ENCODE data around the gene ARHGAP27.

Gene ARHGAP27

DNA sequence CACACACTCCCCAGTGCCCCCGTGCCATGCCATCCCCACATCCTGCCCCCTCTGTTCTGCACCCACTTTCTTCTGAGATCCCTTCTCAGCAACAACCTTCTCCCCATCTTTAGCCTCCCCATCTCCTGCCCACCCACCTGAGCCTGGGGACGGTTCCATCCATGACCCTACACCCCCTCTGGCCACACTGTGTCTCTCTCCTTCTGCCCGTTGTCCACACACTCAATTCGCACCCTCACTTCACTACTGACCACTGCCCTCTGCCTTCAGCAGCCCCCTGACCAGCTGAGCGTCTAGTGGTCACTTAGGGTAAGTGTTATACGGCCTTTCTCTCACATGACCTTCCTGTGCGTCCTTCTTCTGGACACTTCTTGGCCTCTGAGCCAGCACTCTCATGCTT is 6.1 kb downstream of the ARHGAP27 start:
- Histone ChIP-seq H3K4ac (ENCODE audit: low read length) (no peak overlapping the region), H3K23ac (ENCODE audit: low read depth, low read length, poor library complexity) (peak overlapping the region; percentile 16), H3K27me3 (ENCODE audit: control insufficient read depth in 3 of 3, insufficient read depth in 3 of 3, low read depth in 1 of 3, low read length in 3 of 3) (peaks cover 31 to 48% (median 39%) of the 10 kb centered on the region in 3 experiments)

DNA sequence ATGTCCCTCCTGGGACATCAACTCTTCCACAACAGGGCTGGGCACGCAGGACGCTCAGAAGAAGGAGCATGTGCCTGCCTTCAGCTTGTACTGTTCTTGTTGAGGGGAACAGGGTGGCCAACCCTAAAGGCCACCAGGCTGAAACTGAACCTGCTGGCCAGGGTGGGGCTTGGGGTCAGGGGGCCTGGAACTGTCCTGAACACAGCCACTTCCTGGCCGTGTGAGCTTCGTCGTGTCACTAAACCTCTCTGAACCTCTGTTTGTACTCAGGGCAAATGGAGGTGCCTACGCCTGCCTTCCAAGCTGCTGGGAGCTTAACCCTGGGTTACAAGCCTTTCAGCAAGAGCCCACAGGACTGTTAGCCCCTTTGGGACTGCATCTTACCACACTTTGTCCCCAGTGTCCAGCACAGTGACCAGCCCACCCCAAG is 6.7 kb downstream of the ARHGAP27 start:
- Histone ChIP-seq H3K4ac (ENCODE audit: low read length) (no peak overlapping the region), H3K18ac (ENCODE audit: low read length) (peak overlapping the region; percentile 44), H2BK15ac (ENCODE audit: low read length) (peak overlapping the region; percentile 13), H2BK5ac (ENCODE audit: low read length) (no peak overlapping the region), H2AK5ac (ENCODE audit: low read depth, low read length) (no peak overlapping the region), H3K36me3 (replicated peaks in 1 of 2; ENCODE audit: control insufficient read depth in 2 of 2, insufficient read depth in 2 of 2, low read length in 2 of 2) (no peaks in the 10 kb centered on the region), H3K14ac (ENCODE audit: low read length) (no peak overlapping the region), H2BK120ac (ENCODE audit: low read depth, low read length) (no peak overlapping the region), H2AFZ (ENCODE audit: low read length) (peak overlapping the region; percentile 100), H3K9me3 (replicated peaks in 1 of 2; ENCODE audit: control insufficient read depth in 2 of 2, insufficient read depth in 1 of 2, low read depth in 1 of 2, low read length in 2 of 2) (peaks cover 0 to 2% of the 10 kb centered on the region in 2 donors), H2BK12ac (ENCODE audit: low read length) (no peak overlapping the region), H3K27ac (replicated peaks; ENCODE audit: low read length) (no peak overlapping the region), H3K4me1 (ENCODE audit: control insufficient read depth in 2 of 2, insufficient read depth in 1 of 2, low read depth in 1 of 2, low read length in 2 of 2) (peaks cover 7 to 10% of the 10 kb centered on the region in 2 donors), H3K23ac (ENCODE audit: low read depth, low read length, poor library complexity) (no peak overlapping the region), H4K91ac (ENCODE audit: low read depth, low read length, poor library complexity) (no peak overlapping the region), H3K27me3 (ENCODE audit: control insufficient read depth in 3 of 3, insufficient read depth in 3 of 3, low read depth in 1 of 3, low read length in 3 of 3) (peaks cover 27 to 42% (median 33%) of the 10 kb centered on the region in 3 experiments), H3K9ac (ENCODE audit: low read depth, low read length, poor library complexity) (peak overlapping the region; percentile 7), H3K4me2 (ENCODE audit: insufficient read depth, low read length, poor library complexity, severe bottlenecking) (no peak overlapping the region), H3K4me3 (ENCODE audit: low read length in 2 of 2) (peak overlapping the region in 1 of 2 donors; percentile 43), H4K8ac (ENCODE audit: low read depth, low read length) (no peak overlapping the region), H3K79me1 (ENCODE audit: low read depth, low read length) (no peaks in the 10 kb centered on the region)
- no peak for DNase-seq (ENCODE audit: low spot score)
- WGBS, 2 donors (ENCODE audit: extremely low coverage in 2 of 2, insufficient read length in 2 of 2, insufficient replicate concordance in 1 of 2): no CpG with 5 or more reads among the region's 6 CpGs

More for the DNA sequence above, 6.1 kb downstream of the ARHGAP27 start:
- no peak overlapping the region for H3K27ac ChIP-seq (replicated peaks; ENCODE audit: low read length)
- no peak overlapping the region for H2BK5ac ChIP-seq (ENCODE audit: low read length)
- H2BK120ac ChIP-seq (ENCODE audit: low read depth, low read length): no peak overlapping the region
- H2AFZ ChIP-seq (ENCODE audit: low read length): no peak overlapping the region
- H3K79me1 ChIP-seq (ENCODE audit: low read depth, low read length): no peaks in the 10 kb centered on the region
- H3K14ac ChIP-seq (ENCODE audit: low read length): no peak overlapping the region
- H2BK15ac ChIP-seq (ENCODE audit: low read length): peak overlapping the region; percentile 13
- no peak overlapping the region for H4K91ac ChIP-seq (ENCODE audit: low read depth, low read length, poor library complexity)
- peaks cover 7 to 10% of the 10 kb centered on the region in 2 donors for H3K4me1 ChIP-seq (ENCODE audit: control insufficient read depth in 2 of 2, insufficient read depth in 1 of 2, low read depth in 1 of 2, low read length in 2 of 2)
- H2AK5ac ChIP-seq (ENCODE audit: low read depth, low read length): no peak overlapping the region
- no peak overlapping the region for H3K4me2 ChIP-seq (ENCODE audit: insufficient read depth, low read length, poor library complexity, severe bottlenecking)
- H3K9me3 ChIP-seq (replicated peaks in 1 of 2; ENCODE audit: control insufficient read depth in 2 of 2, insufficient read depth in 1 of 2, low read depth in 1 of 2, low read length in 2 of 2): peaks cover 0 to 2% of the 10 kb centered on the region in 2 donors
- no peak overlapping the region for H4K8ac ChIP-seq (ENCODE audit: low read depth, low read length)
- DNase-seq (ENCODE audit: low spot score): no peak
- no peaks in the 10 kb centered on the region for H3K36me3 ChIP-seq (replicated peaks in 1 of 2; ENCODE audit: control insufficient read depth in 2 of 2, insufficient read depth in 2 of 2, low read length in 2 of 2)
- H3K4me3 ChIP-seq (ENCODE audit: low read length in 2 of 2): no peak overlapping the region
- WGBS, 2 donors (ENCODE audit: extremely low coverage in 2 of 2, insufficient read length in 2 of 2, insufficient replicate concordance in 1 of 2): no CpG with 5 or more reads among the region's 7 CpGs
- peak overlapping the region; percentile 59 for H2BK12ac ChIP-seq (ENCODE audit: low read length)
- peak overlapping the region; percentile 7 for H3K9ac ChIP-seq (ENCODE audit: low read depth, low read length, poor library complexity)
- H3K18ac ChIP-seq (ENCODE audit: low read length): no peak overlapping the region

DNA sequence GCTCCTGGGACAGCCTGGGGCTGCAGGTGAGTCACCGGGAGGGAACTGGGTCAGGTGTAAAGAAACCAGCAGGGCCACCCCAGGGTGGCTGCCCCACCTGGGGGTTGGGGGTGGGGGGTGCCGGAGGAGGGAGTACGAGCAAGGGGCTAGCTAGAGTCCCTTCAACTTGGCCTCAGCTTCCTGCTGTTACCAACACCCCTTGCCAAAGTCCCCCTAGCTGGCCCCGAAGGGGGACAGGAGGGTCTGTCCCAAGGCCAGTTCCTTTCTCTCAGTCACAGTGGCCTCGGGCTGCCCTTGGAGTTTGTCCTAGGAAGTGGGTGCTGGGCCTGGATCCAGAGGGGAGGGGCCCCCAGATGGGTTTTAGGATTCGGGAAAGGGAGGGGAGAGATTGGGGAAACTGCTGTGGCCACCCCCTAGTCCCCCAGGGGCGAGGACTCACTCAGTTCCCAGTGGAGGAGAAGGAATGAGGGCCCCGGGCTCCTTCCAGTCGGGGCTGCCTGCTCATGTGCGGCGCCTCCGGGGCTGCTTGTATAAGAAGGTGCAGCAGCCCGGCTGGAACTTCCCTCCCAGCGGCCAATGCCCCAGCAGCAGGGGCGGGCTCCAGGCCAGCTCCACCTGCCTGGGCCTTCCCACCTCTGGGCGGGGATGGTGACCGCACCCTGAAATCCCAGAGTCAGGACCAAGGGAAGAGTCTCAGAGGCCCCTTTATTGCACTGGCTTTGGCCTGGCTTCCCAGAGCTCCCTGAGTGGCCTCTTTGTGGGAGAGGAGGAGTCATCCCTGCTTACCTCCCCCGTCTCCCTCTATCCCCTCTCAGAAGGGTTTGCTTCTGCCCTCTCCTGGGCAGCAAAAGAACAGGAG is 7.3 kb downstream of the ARHGAP27 start:
- H3K18ac ChIP-seq (ENCODE audit: low read length): peak overlapping the region; percentile 89
- peak overlapping the region; percentile 100 for H2AFZ ChIP-seq (ENCODE audit: low read length)
- DNase-seq (ENCODE audit: low spot score): no peak
- no peak overlapping the region for H2BK12ac ChIP-seq (ENCODE audit: low read length)
- peak overlapping the region in 1 of 2 donors; percentile 43 for H3K4me3 ChIP-seq (ENCODE audit: low read length in 2 of 2)
- H3K79me1 ChIP-seq (ENCODE audit: low read depth, low read length): no peaks in the 10 kb centered on the region
- no peak overlapping the region for H4K8ac ChIP-seq (ENCODE audit: low read depth, low read length)
- H3K9ac ChIP-seq (ENCODE audit: low read depth, low read length, poor library complexity): peak overlapping the region; percentile 50
- no CpG with 5 or more reads among the region's 18 CpGs for WGBS, 2 donors (ENCODE audit: extremely low coverage in 2 of 2, insufficient read length in 2 of 2, insufficient replicate concordance in 1 of 2)
- no peak overlapping the region for H2BK5ac ChIP-seq (ENCODE audit: low read length)
- H2AK5ac ChIP-seq (ENCODE audit: low read depth, low read length): peak overlapping the region; percentile 95
- H3K4me1 ChIP-seq (ENCODE audit: control insufficient read depth in 2 of 2, insufficient read depth in 1 of 2, low read depth in 1 of 2, low read length in 2 of 2): peaks cover 7 to 10% of the 10 kb centered on the region in 2 donors
- no peak overlapping the region for H3K27ac ChIP-seq (replicated peaks; ENCODE audit: low read length)
- peak overlapping the region; percentile 83 for H2BK15ac ChIP-seq (ENCODE audit: low read length)
- peak overlapping the region; percentile 89 for H3K23ac ChIP-seq (ENCODE audit: low read depth, low read length, poor library complexity)
- H3K9me3 ChIP-seq (replicated peaks in 1 of 2; ENCODE audit: control insufficient read depth in 2 of 2, insufficient read depth in 1 of 2, low read depth in 1 of 2, low read length in 2 of 2): peaks cover 0 to under 1% of the 10 kb centered on the region in 2 donors
- no peak overlapping the region for H3K14ac ChIP-seq (ENCODE audit: low read length)
- peak overlapping the region; percentile 25 for H3K4me2 ChIP-seq (ENCODE audit: insufficient read depth, low read length, poor library complexity, severe bottlenecking)
- peaks cover 20 to 36% (median 27%) of the 10 kb centered on the region in 3 experiments for H3K27me3 ChIP-seq (ENCODE audit: control insufficient read depth in 3 of 3, insufficient read depth in 3 of 3, low read depth in 1 of 3, low read length in 3 of 3)
- no peak overlapping the region for H3K4ac ChIP-seq (ENCODE audit: low read length)
- no peaks in the 10 kb centered on the region for H3K36me3 ChIP-seq (replicated peaks in 1 of 2; ENCODE audit: control insufficient read depth in 2 of 2, insufficient read depth in 2 of 2, low read length in 2 of 2)
- no peak overlapping the region for H4K91ac ChIP-seq (ENCODE audit: low read depth, low read length, poor library complexity)
- peak overlapping the region; percentile 81 for H2BK120ac ChIP-seq (ENCODE audit: low read depth, low read length)

DNA sequence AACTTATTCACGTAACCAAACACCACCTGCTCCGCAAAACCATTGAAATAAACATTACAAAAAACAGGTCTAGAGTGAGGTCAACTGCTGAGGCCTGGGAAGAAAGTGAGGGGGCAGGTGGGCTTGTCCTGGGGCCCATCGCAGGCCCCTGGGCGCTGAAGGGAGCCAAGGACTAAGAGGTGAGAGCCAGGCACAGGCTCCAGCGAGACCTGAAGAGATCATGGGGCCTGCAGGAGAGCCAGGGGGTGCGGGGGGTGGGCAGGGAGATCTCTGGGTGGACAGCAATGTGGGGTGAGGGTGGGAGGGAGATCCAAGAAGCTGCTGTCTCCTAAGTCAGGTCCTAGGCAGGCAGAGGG is 7.9 kb downstream of the ARHGAP27 start:
- H2BK15ac ChIP-seq (ENCODE audit: low read length): peak overlapping the region; percentile 83
- no peak overlapping the region for H2AK5ac ChIP-seq (ENCODE audit: low read depth, low read length)
- no peak overlapping the region for H3K4ac ChIP-seq (ENCODE audit: low read length)
- no CpG with 5 or more reads among the region's 6 CpGs for WGBS, 2 donors (ENCODE audit: extremely low coverage in 2 of 2, insufficient read length in 2 of 2, insufficient replicate concordance in 1 of 2)
- peaks cover 14 to 30% (median 21%) of the 10 kb centered on the region in 3 experiments for H3K27me3 ChIP-seq (ENCODE audit: control insufficient read depth in 3 of 3, insufficient read depth in 3 of 3, low read depth in 1 of 3, low read length in 3 of 3)
- H2BK120ac ChIP-seq (ENCODE audit: low read depth, low read length): peak overlapping the region; percentile 81
- no peaks in the 10 kb centered on the region for H3K79me1 ChIP-seq (ENCODE audit: low read depth, low read length)
- no peak overlapping the region for H3K9ac ChIP-seq (ENCODE audit: low read depth, low read length, poor library complexity)
- no peak overlapping the region for H3K27ac ChIP-seq (replicated peaks; ENCODE audit: low read length)
- H3K4me3 ChIP-seq (ENCODE audit: low read length in 2 of 2): peak overlapping the region in 1 of 2 donors; percentile 43
- H3K14ac ChIP-seq (ENCODE audit: low read length): no peak overlapping the region
- no peak overlapping the region for H3K18ac ChIP-seq (ENCODE audit: low read length)
- peaks cover 7 to 10% of the 10 kb centered on the region in 2 donors for H3K4me1 ChIP-seq (ENCODE audit: control insufficient read depth in 2 of 2, insufficient read depth in 1 of 2, low read depth in 1 of 2, low read length in 2 of 2)
- DNase-seq (ENCODE audit: low spot score): no peak
- no peak overlapping the region for H3K4me2 ChIP-seq (ENCODE audit: insufficient read depth, low read length, poor library complexity, severe bottlenecking)
- no peak overlapping the region for H4K8ac ChIP-seq (ENCODE audit: low read depth, low read length)
- H2BK12ac ChIP-seq (ENCODE audit: low read length): no peak overlapping the region
- no peak overlapping the region for H3K23ac ChIP-seq (ENCODE audit: low read depth, low read length, poor library complexity)
- no peaks in the 10 kb centered on the region for H3K36me3 ChIP-seq (replicated peaks in 1 of 2; ENCODE audit: control insufficient read depth in 2 of 2, insufficient read depth in 2 of 2, low read length in 2 of 2)
- peak overlapping the region; percentile 100 for H2AFZ ChIP-seq (ENCODE audit: low read length)
- no peak overlapping the region for H2BK5ac ChIP-seq (ENCODE audit: low read length)
- H3K9me3 ChIP-seq (replicated peaks in 1 of 2; ENCODE audit: control insufficient read depth in 2 of 2, insufficient read depth in 1 of 2, low read depth in 1 of 2, low read length in 2 of 2): no peaks in the 10 kb centered on the region
- no peak overlapping the region for H4K91ac ChIP-seq (ENCODE audit: low read depth, low read length, poor library complexity)

Measured in neuronal stem cell (in vitro differentiated cells).